HL-60 (cell line): ENCODE data around the gene SLC10A7.

Experiments used
- DNase-seq, 2 experiments: peaks; one replicate each; pipeline ENCODE4 v3.0.0-alpha.2; 2010 to 2020; ENCODE audit warnings: low read depth in 1 of 2, low spot score in 1 of 2
- H3K27ac ChIP-seq: fragments of 250-450 bp; sonication (Bioruptor Pico); replicated peaks from 2 replicates; pipeline ENCODE4 v1.5.1; 2020; ENCODE audit warnings: mild to moderate bottlenecking, moderate library complexity
- H3K27me3 ChIP-seq: fragments of 250-450 bp; sonication (Bioruptor Pico); 2 replicates; pipeline ENCODE4 v1.5.1; 2021; ENCODE audit warnings: mild to moderate bottlenecking, moderate library complexity; ENCODE audit not compliant: insufficient read depth, poor library complexity, severe bottlenecking
- H3K4me3 ChIP-seq: replicated peaks from 2 replicates; pipeline ENCODE4 v1.5.1; 2011; ENCODE audit warnings: mild to moderate bottlenecking, control low read depth, low read length; ENCODE audit not compliant: insufficient read depth
- CTCF ChIP-seq: IDR thresholded peaks from one replicate; pipeline ENCODE4 v1.5.1; 2011; ENCODE audit warnings: low read length, control low read depth, inconsistent platforms; ENCODE audit not compliant: insufficient read depth
- GABPA ChIP-seq: IDR thresholded peaks from 2 replicates; pipeline ENCODE4 v1.6.1; 2012; ENCODE audit warnings: low read depth
- POLR2AphosphoS5 ChIP-seq: IDR thresholded peaks from 2 replicates; pipeline ENCODE4 v1.6.1; 2012; ENCODE audit warnings: low read depth
- SPI1 ChIP-seq: IDR thresholded peaks from 2 replicates; pipeline ENCODE4 v1.6.1; 2012; ENCODE audit warnings: low read depth, mild to moderate bottlenecking, borderline replicate concordance
- TF ChIP-seq, protein P1 (sequence below): IDR thresholded peaks from 2 replicates; pipeline ENCODE4 v1.6.1; 2012; ENCODE audit warnings: low read depth; ENCODE audit not compliant: insufficient replicate concordance

SLC10A7 gene

GRCh38 chr4:146299607-146300006 is 222.1 kb downstream of the SLC10A7 start:
- Histone ChIP-seq H3K27ac (no peak overlapping the region), H3K27me3 (no peaks in the 10 kb centered on the region), H3K4me3 (no peak overlapping the region)
- TF ChIP-seq SPI1 (no peak), POLR2AphosphoS5 (no peak), CTCF (no peak), GABPA (no peak)
- TF ChIP-seq, protein P1, sequence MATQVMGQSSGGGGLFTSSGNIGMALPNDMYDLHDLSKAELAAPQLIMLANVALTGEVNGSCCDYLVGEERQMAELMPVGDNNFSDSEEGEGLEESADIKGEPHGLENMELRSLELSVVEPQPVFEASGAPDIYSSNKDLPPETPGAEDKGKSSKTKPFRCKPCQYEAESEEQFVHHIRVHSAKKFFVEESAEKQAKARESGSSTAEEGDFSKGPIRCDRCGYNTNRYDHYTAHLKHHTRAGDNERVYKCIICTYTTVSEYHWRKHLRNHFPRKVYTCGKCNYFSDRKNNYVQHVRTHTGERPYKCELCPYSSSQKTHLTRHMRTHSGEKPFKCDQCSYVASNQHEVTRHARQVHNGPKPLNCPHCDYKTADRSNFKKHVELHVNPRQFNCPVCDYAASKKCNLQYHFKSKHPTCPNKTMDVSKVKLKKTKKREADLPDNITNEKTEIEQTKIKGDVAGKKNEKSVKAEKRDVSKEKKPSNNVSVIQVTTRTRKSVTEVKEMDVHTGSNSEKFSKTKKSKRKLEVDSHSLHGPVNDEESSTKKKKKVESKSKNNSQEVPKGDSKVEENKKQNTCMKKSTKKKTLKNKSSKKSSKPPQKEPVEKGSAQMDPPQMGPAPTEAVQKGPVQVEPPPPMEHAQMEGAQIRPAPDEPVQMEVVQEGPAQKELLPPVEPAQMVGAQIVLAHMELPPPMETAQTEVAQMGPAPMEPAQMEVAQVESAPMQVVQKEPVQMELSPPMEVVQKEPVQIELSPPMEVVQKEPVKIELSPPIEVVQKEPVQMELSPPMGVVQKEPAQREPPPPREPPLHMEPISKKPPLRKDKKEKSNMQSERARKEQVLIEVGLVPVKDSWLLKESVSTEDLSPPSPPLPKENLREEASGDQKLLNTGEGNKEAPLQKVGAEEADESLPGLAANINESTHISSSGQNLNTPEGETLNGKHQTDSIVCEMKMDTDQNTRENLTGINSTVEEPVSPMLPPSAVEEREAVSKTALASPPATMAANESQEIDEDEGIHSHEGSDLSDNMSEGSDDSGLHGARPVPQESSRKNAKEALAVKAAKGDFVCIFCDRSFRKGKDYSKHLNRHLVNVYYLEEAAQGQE: no peak
- no peak for DNase-seq

DNA sequence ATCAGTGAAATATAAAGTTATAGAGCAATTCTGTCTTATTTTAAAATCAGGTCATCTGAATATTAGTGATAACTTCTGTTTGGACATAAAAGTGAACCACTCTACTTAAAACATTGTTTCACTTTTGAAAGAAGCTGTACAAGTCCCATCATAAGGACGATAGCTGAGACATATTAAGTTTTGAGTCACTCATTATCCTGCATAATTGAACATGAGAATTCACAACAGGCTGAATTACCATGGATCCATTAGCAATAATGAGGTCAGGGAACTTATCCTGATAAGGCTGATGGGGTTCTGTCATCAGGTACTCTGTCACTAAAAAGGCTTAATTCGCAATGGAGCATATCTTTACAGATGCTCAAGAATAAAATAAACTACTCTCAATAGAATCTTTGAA is 227.0 kb downstream of the SLC10A7 start:
- Histone ChIP-seq H3K27me3 (no peaks in the 10 kb centered on the region), H3K4me3 (no peak overlapping the region), H3K27ac (no peak overlapping the region)
- TF ChIP-seq, protein P1: no peak
- TF ChIP-seq CTCF: no peak
- TF ChIP-seq SPI1: no peak
- TF ChIP-seq GABPA: no peak
- TF ChIP-seq POLR2AphosphoS5: no peak
- DNase-seq: no peak

DNA sequence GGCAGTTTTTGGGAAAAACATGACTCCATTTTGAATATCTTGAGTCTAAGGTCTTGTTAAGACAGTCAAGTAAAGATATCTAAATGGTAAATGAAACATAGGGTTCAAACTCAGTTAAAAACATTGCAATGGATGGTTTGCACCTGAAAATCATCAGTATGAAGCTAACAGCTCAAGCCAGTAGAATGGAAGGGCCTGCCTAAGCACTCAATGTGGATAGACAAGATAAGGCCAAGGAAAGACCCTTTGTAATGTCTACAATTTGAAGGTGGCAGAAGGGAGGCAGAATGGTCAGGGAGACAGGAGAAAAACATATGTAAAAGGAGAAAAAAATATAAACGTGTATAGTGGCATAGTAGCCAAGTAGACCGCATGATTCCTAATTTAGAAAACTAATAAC is 229.2 kb downstream of the SLC10A7 start:
- Histone ChIP-seq H3K4me3 (no peak overlapping the region), H3K27ac (no peak overlapping the region), H3K27me3 (no peaks in the 10 kb centered on the region)
- TF ChIP-seq CTCF: no peak
- TF ChIP-seq, protein P1: no peak
- TF ChIP-seq SPI1: no peak
- TF ChIP-seq POLR2AphosphoS5: no peak
- no peak for TF ChIP-seq GABPA
- no peak for DNase-seq
